HL-60 (cell line): ENCODE results near the gene ST8SIA2.

Source experiments
- DNase-seq, 2 experiments: peaks; one replicate each; pipeline ENCODE4 v3.0.0-alpha.2; 2010 to 2020; ENCODE audit warnings: low read depth in 1 of 2, low spot score in 1 of 2
- H3K27ac ChIP-seq: fragments of 250-450 bp; sonication (Bioruptor Pico); replicated peaks from 2 replicates; pipeline ENCODE4 v1.5.1; 2020; ENCODE audit warnings: mild to moderate bottlenecking, moderate library complexity
- H3K27me3 ChIP-seq: fragments of 250-450 bp; sonication (Bioruptor Pico); 2 replicates; pipeline ENCODE4 v1.5.1; 2021; ENCODE audit warnings: mild to moderate bottlenecking, moderate library complexity; ENCODE audit not compliant: insufficient read depth, poor library complexity, severe bottlenecking
- H3K4me3 ChIP-seq: replicated peaks from 2 replicates; pipeline ENCODE4 v1.5.1; 2011; ENCODE audit warnings: mild to moderate bottlenecking, control low read depth, low read length; ENCODE audit not compliant: insufficient read depth
- CTCF ChIP-seq: IDR thresholded peaks from one replicate; pipeline ENCODE4 v1.5.1; 2011; ENCODE audit warnings: low read length, control low read depth, inconsistent platforms; ENCODE audit not compliant: insufficient read depth
- GABPA ChIP-seq: IDR thresholded peaks from 2 replicates; pipeline ENCODE4 v1.6.1; 2012; ENCODE audit warnings: low read depth
- POLR2AphosphoS5 ChIP-seq: IDR thresholded peaks from 2 replicates; pipeline ENCODE4 v1.6.1; 2012; ENCODE audit warnings: low read depth
- REST ChIP-seq: IDR thresholded peaks from 2 replicates; pipeline ENCODE4 v1.6.1; 2012; ENCODE audit warnings: low read depth; ENCODE audit not compliant: insufficient replicate concordance
- SPI1 ChIP-seq: IDR thresholded peaks from 2 replicates; pipeline ENCODE4 v1.6.1; 2012; ENCODE audit warnings: low read depth, mild to moderate bottlenecking, borderline replicate concordance

ST8SIA2 gene

DNA sequence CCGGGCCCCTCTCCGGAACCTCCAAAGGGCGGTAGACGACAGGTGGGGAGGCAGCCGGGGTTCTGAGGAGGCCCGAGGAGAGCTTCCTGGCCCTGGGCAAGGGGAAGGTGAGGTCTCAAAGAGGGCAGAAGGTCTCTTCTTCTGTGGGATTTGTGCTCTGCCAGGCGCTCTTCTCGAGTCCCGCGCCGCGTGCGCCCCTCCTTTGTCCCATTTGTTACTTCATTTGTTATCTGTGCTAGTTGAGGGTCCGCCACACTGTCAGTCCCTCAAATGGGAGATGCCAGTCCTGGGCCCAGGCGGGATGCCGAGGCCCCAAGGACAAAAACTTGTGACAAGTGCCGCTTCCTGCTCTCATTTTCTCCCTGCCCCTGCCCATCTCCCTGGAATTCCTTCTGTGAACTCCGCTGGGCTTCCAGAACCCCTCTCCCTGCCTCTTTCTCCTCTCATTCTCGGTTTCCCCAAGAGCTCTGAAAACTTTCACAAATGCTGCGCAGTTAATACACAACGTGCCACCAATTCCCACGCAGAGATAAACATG, 1.5 kb downstream of the ST8SIA2 start:
- Histone ChIP-seq H3K27me3 (peaks cover 48% of the 10 kb centered on the region), H3K27ac (no peak overlapping the region), H3K4me3 (no peak overlapping the region)
- TF ChIP-seq SPI1 (no peak), GABPA (no peak), POLR2AphosphoS5 (no peak), REST (no peak), CTCF (no peak)
- DNase-seq, result no peak

GRCh38 chr15:92399271-92399950, 5.7 kb downstream of the ST8SIA2 start:
- Histone ChIP-seq H3K27me3 (peaks cover 22% of the 10 kb centered on the region), H3K4me3 (no peak overlapping the region), H3K27ac (no peak overlapping the region)
- DNase-seq, result no peak
- TF ChIP-seq GABPA (no peak), CTCF (no peak), POLR2AphosphoS5 (no peak), REST (no peak), SPI1 (no peak)

GRCh38 chr15:92400573-92400972, 6.9 kb downstream of the ST8SIA2 start:
- no peak overlapping the region for H3K4me3 ChIP-seq
- peaks cover 10% of the 10 kb centered on the region for H3K27me3 ChIP-seq
- DNase-seq, result no peak
- no peak overlapping the region for H3K27ac ChIP-seq
- TF ChIP-seq POLR2AphosphoS5 (no peak), GABPA (no peak), CTCF (no peak), REST (no peak), SPI1 (no peak)
